ENCODE results near the gene SHROOM1. TPM values are rescaled to one million over a fixed set of nuclear protein-coding genes. Genes with fewer than 3 reads are reported as not detected.

Gene SHROOM1
- total RNA-seq, 1 donor from 2014 or later = 6.3 TPM

GRCh38 chr5:132832612-132833011 lies 2.2 kb upstream of the SHROOM1 start:
- no peak for TF ChIP-seq CTCF (conservative IDR thresholded peaks at IDR 0.05; ENCODE audit: low read depth, low read length)

GRCh38 chr5:132831095-132831860 lies 831 bp upstream of the SHROOM1 start:
- TF ChIP-seq CTCF (conservative IDR thresholded peaks at IDR 0.05; ENCODE audit: low read depth, low read length) = no peak
- DNase-seq (ENCODE audit: low read depth) = no peak
- H3K4me3 ChIP-seq (ENCODE audit: low read depth, low read length) = peak overlapping the region; percentile 72

More at GRCh38 chr5:132832612-132833011, 2.2 kb upstream of the SHROOM1 start:
- no peak for DNase-seq (ENCODE audit: low read depth)
- H3K4me3 ChIP-seq (ENCODE audit: low read depth, low read length) = no peak overlapping the region

GRCh38 chr5:132829742-132830435 lies 558 bp downstream of the SHROOM1 start:
- TF ChIP-seq CTCF (conservative IDR thresholded peaks at IDR 0.05; ENCODE audit: low read depth, low read length) = peak; percentile 77
- H3K4me3 ChIP-seq (ENCODE audit: low read depth, low read length) = peak overlapping the region; percentile 72
- DNase-seq (ENCODE audit: low read depth) = no peak

- no peak for TF ChIP-seq CTCF (conservative IDR thresholded peaks at IDR 0.05; ENCODE audit: low read depth, low read length)
- H3K4me3 ChIP-seq (ENCODE audit: low read depth, low read length) = peak overlapping the region; percentile 72
- no peak for DNase-seq (ENCODE audit: low read depth)
These were observed 1.5 kb downstream of the SHROOM1 start for GRCh38 chr5:132828846-132829494.

GRCh38 chr5:132827943-132828673 lies 2.3 kb downstream of the SHROOM1 start:
- H3K4me3 ChIP-seq (ENCODE audit: low read depth, low read length) = no peak overlapping the region
- DNase-seq (ENCODE audit: low read depth) = no peak
- TF ChIP-seq CTCF (conservative IDR thresholded peaks at IDR 0.05; ENCODE audit: low read depth, low read length) = no peak

GRCh38 chr5:132826424-132827082 lies 3.9 kb downstream of the SHROOM1 start:
- no peak for TF ChIP-seq CTCF (conservative IDR thresholded peaks at IDR 0.05; ENCODE audit: low read depth, low read length)
- H3K4me3 ChIP-seq (ENCODE audit: low read depth, low read length) = no peak overlapping the region

More at GRCh38 chr5:132826424-132827082, 3.9 kb downstream of the SHROOM1 start:
- no peak for DNase-seq (ENCODE audit: low read depth)

All from epithelial cell of proximal tubule (primary cell).